GM18951 (cell line): ENCODE measurements around the gene ABCG4.
A peak's percentile ranks its signal among the peaks of the same experiment; 100 is the strongest.
"Not testable (repeated sequence)": the region's sequence is repeated elsewhere in the genome, so short reads cannot be mapped to it uniquely, and the experiment has no call there.

ENCODE experiments used
- POLR2A ChIP-seq: IDR thresholded peaks from 4 replicates; pipeline ENCODE4 v1.6.1; 2011; ENCODE audit warnings: mild to moderate bottlenecking; ENCODE audit not compliant: insufficient read length, insufficient read depth; ENCODE audit errors: extremely low read depth
- in situ Hi-C: fragments of 300-500 bp; cut with MboI; formaldehyde crosslinking; loops from one replicate; pipeline ENCODE4 v1.12.0; 2022; ENCODE audit warnings: low sequenced_read_pairs, mixed read lengths, inconsistent platforms; ENCODE audit not compliant: unreplicated experiment

ABCG4 gene

DNA sequence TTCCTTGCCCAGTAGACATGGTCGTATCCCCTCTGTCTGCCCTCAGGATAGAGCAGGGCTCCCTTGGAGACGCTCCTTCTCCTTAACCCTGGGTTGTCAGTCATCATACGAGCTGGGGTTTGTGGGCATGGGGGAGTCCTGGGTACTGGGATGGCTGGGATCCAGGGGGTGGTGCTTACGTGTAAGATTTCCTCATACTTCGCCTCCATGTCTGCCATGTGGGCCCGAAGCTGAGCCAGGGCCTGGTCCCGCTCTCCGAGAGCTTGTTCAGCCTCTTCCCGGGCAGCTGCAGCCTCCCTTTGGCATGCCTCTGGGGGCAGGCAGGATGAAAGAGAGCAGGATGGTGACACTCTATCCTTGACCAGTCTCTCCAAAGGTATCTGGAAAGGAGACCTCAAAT, 41.7 kb downstream of the ABCG4 start:
- in situ Hi-C loops = no loop called here
- no peak for TF ChIP-seq POLR2A

DNA sequence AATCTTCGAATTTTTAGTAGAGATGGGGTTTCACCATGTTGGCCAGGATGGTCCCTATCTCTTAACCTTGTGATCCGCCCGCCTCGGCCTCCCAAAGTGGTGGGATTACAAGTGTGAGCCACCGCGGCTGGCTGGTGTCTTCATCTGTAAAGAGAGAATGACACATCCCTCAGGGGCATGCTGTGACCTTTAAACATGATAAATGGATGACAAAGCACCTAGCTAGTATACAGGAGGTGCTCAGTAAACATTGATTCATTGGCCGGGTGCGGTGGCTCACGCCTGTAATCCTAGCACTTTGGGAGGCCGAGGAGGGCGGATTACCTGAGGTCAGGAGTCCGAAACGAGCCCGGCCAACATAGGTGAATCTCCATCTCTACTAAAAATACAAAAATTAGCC, 42.4 kb downstream of the ABCG4 start:
- in situ Hi-C loops = not testable (repeated sequence)

- in situ Hi-C loops = no loop called here
- TF ChIP-seq POLR2A = no peak
These were observed 43.3 kb downstream of the ABCG4 start for GRCh38 chr11:119192111-119192510.

- in situ Hi-C loops = no loop called here
- TF ChIP-seq POLR2A = no peak
These were observed 44.1 kb downstream of the ABCG4 start for GRCh38 chr11:119193001-119193400.

DNA sequence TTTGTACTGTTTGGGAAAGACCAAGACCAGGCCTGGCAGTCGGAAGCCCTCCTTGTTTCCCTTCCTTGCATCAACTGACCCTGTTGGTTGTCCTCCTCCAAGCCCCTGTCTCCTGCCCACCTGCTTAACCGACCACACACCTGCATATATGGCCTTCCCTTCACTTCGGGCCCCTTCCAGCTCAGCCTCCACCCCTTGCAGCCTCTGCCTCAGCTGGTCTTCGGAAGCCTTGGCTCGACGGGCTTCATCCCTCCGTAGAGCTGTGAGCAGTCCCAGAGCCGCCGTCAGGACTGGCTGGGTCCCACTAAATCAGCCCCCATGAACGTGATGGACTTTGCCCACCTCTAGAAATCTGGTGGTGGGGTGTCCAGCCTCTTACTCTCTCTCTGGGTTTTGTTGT, 44.8 kb downstream of the ABCG4 start:
- in situ Hi-C loops = no loop called here
- no peak for TF ChIP-seq POLR2A

DNA sequence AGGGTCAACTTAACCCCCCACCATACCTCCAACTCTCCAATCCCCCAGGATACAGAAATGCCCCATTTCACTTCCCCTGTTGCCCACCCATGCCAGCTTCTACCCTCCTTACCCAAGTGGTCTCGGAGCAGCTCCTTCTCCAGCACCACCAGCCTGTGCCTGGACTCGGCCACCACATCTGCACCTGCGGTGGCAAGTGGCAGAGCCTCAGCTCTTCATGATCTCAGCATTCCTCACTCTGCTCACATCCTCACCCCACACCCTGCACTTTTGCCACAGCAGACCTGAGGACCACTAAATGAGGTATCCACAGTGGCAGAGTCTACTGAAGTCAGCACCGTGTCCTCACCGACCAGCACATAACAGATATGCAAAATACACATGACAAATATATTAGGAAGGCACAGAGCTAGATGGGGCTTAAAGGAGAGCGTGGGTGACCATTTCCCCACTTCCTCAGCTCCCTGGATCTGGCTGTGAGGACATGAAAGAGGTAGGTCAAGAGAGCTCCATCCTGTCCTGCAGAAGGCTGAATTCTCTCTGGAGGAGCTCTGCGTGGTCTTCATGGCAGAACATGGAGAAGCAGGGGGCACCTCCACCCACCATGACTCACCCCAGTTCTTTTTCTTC, 46.1 kb downstream of the ABCG4 start:
- in situ Hi-C loops = no loop called here
- TF ChIP-seq POLR2A = no peak

DNA sequence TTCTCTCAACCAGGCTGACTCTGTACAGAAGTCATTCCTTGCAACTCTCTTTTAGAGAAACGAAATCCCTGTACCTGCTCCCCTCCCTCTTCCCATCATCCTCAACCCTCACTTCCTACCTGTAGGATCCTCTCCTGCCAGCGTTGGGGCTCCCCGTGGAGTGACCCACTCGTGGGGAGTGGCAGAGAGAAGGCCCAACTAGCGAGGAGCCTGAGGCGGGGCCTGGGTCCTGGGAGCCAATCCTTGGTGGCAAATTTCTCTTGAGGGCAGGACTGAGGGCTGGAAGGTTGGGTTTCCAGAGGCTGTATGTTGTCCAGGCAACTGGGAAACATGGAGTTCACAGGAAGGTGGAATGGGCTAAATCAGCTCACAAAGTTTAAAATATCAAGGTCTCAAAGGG, 46.8 kb downstream of the ABCG4 start:
- TF ChIP-seq POLR2A = no peak
- in situ Hi-C loops = no loop called here

DNA sequence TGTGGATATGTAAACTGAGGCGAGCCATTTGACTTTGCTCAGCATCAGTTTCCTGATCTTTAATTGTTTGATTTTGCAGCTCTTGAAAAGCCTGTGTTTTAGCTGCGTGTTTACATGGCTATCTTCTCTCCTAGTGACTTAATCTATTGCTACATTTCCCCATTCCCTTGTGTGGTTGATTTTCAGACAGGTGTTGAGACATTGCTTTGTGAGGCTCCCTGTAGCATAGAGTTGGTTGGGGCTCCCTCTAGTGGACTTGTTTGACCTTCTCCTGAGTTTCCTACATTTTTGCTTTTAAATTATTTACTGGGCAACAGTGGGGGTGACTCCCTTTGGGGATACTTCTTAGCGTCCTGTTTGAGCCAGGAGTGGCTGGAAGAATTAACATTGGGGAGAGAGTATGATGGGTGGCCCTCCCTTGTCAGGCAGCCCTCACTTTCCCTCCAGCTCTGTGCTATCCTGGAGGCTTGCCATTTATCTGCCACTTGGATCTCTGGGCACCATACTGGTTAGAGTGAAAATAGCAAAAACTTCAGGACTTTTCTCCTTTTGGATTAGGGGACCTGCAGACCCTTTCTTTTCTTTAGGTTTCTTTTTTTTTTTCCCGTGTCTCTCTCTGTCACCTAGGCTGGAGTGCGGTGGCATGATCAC, 48.1 kb downstream of the ABCG4 start:
- TF ChIP-seq POLR2A = no peak
- in situ Hi-C loops = no loop called here

DNA sequence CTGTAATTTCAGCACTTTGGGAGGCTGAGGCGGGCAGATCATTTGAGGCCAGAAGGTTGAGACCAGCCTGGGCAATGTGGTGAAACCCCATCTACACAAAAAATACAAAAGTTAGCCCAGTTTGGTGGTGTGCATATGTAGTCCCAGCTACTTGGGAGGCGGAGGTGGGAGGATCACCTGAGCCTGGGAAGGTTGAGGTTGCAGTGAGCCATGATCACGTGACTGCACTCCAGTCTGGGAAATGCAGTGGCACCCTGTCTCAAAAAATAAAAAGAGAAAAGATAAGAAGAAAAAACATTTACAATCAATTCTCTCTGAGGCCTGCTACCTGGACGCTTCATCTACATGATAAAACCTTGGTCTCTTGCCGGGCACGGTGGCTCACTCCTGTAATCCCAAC, 50.1 kb downstream of the ABCG4 start:
- TF ChIP-seq POLR2A = no peak
- in situ Hi-C loops = no loop called here

GRCh38 chr11:119201236-119201635, 52.4 kb downstream of the ABCG4 start:
- in situ Hi-C loops = not testable (repeated sequence)

- in situ Hi-C loops = no loop called here
- TF ChIP-seq POLR2A = no peak
These were observed 53.7 kb downstream of the ABCG4 start for GRCh38 chr11:119202554-119202953.

DNA sequence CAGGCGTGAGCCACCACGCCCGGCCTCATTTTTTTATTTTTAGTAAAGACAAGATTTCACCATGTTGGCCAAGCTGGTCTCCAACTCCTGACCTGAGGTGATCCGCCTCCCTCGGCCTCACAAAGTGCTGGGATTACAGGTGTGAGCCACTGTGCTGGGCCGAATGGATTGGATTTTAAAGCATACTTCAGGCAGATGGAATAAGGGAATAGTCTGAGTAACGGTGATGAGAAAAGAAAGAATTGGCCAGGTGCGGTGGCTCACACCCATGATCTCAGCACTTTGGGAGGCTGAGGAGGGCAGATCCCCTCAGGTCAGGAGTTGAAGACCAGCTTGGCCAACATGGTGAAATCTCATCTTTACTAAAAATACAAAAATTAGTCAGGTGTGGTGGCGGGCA, 55.2 kb downstream of the ABCG4 start:
- in situ Hi-C loops = no loop called here
- TF ChIP-seq POLR2A = no peak

DNA sequence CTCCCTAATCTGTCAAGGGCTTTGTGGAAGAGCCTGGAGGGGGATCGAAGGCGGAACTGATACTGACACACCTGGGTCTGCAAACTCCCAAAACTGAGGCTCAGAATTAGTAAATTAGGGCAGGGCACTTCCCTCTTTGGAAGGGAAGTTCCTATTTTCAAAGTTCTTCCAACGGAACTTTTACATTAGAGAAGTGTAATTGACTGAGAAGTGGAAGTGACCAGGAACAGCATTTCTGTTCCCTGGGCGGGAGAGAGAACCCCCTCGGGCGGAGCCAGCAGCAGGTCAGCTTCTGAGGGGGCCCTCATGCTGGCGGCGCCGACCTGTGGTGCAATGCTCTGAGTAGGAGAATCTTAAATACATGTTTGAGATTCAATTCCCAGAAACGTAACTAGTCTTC, 56.2 kb downstream of the ABCG4 start:
- TF ChIP-seq POLR2A = no peak
- in situ Hi-C loops = no loop called here

DNA sequence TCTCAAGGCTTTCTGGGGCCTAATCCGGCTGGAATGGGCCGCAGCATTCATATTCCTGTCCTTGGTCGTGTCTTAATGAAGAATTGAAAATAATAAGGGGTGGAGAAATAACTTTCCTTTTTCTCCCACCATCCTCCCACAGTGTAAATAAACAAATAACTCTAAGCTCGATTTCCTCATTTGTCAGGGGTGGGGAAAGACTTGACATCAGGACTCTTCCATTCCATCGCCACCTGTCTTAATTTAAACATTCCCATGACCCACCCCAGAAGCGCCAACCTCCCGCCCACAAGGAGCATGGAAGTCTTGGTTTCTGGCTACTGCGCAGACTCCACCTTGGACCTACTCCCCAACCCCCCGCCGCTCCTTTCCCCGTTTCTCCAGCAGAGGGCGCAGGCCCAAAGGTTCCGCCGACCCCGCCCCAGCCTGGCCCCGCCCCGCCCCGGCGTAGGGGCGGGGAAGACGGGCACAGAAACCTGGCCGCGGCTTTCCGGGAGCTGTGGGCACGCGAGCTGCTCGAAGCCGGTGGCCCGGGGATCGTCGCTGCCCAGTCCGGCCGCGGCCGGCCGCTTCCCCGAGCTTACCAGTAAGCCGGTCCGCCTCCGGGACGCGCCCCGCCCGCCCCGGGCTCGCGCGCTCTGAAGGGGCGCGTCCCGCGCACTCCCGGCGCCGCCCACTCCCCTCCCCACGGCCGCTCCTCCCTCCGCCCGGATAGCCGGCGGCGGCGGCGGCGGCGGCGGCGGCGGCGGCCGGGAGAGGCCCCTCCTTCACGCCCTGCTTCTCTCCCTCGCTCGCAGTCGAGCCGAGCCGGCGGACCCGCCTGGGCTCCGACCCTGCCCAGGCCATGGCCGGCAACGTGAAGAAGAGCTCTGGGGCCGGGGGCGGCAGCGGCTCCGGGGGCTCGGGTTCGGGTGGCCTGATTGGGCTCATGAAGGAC, 57.0 kb downstream of the ABCG4 start, which contains the start of gene CBL:
TSS of gene CBL (plus strand) at position 766 of the 937 bp plus-strand sequence. CDS start at position 845, 79 bp downstream.
- peak; percentile 64 for TF ChIP-seq POLR2A
- in situ Hi-C loops = no loop called here
